Measurements from ENCODE around the gene RAE1.

DNA sequence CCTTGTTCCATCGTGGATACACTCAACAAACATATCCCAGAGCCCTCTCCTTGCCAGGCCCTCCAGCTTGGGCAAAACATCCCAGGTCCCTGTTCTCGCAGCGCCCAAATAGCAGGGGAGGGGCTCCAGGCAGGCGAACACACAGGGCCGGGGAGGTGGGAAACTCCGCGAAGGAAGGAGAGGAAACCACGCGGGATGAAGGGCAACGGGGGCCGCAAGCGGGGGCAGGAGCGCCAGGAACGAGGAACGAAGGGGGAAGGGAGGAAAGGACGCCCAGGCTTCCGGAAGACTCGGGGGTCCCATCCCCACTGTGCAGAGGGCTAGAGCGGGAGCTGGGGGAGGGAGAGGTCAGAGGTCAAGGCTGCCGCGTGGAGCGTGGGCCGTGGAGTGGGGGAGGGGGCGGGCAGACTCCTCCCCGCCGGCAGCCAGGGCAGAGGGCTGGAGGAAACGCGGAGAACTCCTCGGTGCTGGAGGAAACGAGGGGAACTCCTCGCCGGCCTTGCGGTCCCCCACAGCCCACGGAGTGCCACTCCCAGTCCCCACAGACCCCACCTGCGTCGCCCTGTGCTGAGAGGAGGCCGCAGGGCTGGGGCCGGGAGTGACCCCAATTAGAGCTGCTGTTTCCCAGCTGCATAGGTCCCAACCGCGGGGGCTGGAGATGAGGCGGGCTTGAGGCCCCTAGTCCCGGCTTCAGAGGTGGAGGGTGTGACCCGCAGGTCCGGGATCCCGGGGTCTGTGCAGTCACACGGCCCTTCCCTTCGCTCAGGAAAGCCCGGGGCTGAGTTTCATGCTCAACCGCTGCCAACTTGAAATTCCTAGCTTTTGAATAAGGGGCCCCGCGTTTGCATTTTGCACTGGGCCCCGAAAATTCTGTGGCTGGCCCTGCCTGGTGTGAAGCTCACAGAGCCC is 38.9 kb downstream of the RAE1 start:
- TF ChIP-seq POLR2AphosphoS5 (IDR thresholded peaks at IDR 0.05) (no peak), CTCF (IDR thresholded peaks at IDR 0.05) (no peak)

Measured in prostate gland (tissue), 2 donors.